ENCODE results near the gene NCOA4.
"Not testable (repeated sequence)": the region's sequence is repeated elsewhere in the genome, so short reads cannot be mapped to it uniquely, and the experiment has no call there.

Gene NCOA4

GRCh38 chr10:46030091-46030937 lies at the start of gene NCOA4:
Gene NCOA4, minus strand, starts transcription at chr10:46030623. Its CDS starts 13,943 bp downstream, at chr10:46016680.
- peak; percentile 93 for DNase-seq

DNA sequence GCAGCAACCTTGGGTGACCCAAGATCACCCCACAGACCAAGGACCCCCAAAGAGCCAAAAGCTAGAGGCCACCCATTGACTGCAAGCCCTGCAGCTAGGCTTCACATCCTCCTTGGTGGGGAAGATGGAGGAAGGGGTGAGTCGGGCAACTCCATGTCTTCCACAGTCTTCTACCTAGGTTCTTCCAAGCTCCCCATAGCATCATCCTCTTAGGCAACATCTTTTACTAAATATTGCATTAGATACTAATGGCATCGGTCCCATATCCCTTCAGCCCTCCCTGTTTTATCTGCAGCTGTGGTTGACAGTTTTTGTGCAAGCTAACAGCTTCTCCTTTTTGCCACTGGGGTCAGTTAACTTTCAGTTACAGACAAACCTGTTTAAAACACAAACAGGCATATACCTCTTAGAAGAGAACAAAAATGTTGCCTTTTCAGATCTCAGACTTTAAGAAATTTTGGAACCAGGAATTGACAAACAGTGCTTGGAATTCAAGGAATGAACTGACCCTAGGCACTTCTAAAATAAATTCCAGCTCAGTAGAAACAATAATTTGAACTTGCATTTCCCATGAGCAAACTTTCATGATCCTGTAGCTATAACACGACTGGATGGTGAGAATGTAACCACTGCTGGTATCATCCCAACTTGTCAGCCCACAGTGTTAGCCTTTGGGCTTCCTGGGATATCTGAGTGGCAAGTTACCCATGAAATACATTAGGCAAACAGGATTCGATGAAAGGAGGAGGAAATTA lies 49.6 kb upstream of the NCOA4 start:
- DNase-seq, result no peak

DNA sequence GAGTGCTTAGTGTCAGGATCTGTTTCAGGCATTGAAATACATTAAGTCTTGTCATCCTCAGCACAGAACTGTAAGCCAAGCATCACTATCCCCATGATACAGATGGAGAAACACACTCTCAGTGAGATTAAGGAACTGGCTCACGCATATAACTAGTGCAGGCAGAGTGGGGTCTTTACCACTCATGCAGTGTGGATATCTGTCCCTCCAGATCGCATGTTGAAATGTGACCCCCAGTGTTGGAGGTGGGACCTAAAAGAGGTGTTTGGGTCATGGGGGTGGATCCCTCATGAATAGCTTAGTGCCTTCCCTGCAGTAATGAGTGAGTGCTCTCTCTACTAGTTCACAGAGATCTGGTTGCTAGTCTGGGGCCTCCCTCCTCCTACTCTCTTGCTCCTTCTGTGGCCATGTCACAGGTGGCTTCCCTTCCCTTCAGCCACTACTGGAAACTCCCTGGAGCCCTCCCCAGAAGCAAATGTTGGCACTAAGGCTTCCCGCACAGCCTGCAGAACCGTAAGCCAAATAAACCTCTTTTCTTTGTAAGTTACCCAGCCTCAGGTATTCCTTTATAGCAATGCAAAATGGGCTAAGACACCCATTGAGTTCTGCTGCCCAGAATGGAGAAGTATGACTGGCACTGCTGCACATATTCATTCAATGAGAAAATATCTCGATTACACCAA lies 47.4 kb upstream of the NCOA4 start:
- DNase-seq, result no peak

DNA sequence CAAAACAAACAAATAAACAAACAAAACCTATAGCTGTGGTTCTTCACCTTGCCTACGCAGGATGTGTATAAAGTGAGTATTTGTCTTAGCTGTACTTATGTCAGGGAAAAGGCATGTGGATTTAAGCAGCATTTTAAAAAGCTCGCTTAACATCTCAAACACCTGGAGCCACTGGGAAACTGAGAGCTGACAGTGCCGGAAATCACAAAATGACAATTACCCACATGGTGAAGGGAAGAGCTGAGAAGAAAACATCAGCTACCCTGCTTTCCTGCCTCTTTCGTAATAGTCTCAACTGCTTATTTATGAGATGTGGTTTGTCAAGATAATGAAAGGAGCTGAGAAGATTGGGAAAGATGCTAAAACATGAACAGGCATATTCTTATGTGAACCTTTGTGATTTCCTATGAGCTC lies 46.7 kb upstream of the NCOA4 start:
- no peak for DNase-seq

- no peak for DNase-seq
These were observed 45.4 kb upstream of the NCOA4 start for GRCh38 chr10:46075869-46076268.

DNA sequence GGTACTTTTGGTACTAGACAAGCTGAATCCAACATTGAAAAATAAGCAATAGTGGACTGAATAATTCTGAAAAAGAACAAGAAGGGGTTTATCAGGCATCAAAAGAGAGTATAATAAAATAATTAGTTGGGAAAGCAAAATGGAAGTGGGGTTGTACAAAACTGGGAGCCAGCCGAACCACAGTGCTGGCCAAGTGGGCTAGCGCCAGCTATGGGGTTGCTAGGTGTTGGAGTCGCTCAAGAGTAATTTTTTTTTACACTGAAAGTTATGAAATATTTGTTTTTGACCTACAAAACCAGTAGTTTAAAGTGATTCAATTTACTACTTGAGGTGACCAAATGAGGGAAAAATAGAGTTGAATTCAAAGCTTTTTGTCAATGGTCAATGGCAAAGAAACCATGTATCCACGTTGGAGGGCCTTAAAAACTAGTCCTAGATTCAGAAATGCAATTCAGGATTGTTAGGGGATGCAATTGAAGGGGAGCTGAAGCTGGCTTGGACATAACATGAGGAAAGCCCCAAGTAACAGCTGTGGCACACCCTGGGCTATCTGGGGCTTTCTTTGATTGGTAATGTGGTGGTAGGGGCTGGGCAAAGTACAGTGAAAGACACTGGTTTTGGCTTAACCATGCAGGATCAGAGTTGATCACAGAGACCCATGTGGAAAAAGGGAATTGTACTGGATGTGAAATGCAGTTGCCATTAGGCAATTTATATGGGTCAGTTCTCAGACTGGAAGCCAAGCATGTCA lies 43.9 kb upstream of the NCOA4 start:
- DNase-seq, result no peak

DNA sequence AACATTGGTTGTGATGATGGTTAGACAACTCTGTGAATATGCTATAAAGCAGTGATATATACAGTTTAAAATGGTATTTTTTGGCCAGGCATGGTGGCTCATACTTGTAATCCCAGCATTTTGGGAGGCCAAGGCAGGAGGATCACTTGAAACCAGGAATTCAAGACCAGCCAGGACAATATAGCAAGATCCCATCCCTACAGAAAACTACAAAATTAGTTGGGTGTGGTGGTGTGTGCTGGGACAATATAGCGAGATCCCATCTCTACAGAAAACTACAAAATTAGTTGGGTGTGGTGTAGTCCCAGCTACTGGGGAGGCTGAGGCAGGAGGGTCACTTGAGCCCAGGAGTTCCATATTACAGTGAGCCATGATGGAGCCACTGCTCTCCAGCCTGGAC lies 43.1 kb upstream of the NCOA4 start:
- DNase-seq, result no peak

DNA sequence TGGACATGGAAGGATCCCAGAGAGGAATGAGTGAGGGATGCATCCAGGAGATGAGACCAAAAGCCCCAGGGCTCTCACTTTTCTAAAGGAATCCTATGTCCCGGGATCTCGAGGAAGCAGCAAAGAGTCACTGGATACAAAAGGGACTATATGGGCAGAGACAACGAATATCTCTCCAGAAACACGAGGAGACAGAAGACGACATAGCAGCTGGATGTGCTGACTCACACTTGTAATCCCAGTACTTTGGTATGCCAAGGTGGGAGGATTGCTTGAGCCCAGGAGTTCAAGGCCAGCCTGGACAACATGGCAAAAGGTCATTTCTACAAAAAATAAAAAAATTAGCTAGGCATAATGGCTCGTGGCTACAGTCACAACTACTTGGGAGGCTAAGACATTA lies 40.3 kb upstream of the NCOA4 start:
- DNase-seq, result no peak

GRCh38 chr10:46069771-46070463 lies 39.5 kb upstream of the NCOA4 start:
- DNase-seq, result no peak

GRCh38 chr10:46068905-46069304 lies 38.5 kb upstream of the NCOA4 start:
- DNase-seq, result no peak

DNA sequence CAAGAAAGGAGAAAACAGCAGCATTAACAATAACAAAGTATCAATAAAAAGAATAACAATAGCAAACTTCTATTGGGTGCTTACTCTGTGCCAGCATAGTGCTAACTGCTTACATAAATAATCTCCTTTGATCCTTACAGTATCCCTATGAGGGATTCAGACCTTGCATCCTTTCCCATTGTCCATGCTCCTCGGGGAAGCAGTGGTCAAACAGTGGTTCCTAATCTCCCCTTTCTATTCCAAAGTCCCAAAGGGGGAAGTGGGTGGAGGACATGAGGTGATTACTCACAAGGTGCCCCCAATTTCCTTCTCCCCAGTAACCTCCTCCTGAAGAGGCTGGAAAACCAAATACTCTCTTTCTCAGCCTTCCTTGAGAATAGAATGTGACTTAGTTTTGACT lies 37.7 kb upstream of the NCOA4 start:
- DNase-seq, result no peak

DNA sequence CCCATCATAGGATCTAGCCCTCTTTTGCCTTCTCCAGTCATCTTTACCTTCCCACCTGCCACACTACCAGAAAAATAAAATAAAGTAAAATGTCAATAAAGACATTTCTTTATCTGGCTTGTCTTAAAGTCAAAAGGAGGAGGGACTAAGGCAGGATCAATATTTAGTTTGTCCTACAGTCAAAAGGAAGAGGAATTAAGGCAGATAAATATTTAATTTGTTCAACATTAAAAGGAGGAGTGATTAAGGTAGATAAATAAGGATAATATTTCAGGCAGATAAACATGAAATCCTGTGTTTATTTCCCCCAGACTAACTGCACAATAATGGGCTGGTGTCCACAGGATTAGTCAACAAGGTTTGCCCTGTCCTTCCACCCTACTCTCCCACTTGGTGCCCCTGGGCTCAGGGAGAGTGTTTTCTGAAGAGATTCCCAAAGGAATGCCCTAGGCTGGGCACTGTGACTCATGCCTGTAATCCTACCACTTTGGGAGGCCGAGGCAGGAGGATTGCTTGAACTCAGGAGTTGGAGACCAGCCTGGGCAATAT lies 33.9 kb upstream of the NCOA4 start:
- DNase-seq, result no peak

DNA sequence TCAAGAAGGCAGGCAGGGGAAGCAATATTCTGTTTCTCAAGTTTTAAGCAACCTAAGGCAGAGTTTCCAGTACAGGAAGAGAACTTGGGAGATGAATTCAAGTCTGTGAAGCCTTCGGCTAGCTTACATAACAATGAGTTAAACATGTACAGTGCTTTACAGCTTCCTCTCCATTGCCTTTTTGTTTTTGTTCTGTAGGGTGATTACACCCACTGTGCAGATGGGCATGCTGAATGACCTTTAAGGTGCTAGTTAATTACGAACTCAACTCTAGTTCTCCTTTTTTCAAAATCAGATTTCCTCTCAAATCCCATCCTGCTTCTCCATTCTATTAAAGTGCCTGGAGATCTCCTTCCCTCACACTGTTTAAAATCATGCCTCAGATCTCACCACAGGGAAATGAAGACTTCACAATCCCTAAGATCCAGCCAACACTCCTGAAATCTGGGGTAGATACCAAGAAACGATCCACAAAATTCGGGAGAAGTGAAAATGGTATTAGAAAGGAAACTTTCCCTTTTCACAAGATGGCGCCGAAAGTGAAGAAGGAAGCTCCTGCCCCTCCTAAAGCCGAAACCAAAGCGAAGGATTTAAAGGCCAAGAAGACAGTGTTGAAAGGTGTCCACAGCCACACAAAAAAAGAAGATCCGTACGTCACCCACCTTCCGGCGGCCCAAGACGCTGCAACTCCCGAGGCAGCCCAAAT lies 32.5 kb upstream of the NCOA4 start:
- no peak for DNase-seq

DNA sequence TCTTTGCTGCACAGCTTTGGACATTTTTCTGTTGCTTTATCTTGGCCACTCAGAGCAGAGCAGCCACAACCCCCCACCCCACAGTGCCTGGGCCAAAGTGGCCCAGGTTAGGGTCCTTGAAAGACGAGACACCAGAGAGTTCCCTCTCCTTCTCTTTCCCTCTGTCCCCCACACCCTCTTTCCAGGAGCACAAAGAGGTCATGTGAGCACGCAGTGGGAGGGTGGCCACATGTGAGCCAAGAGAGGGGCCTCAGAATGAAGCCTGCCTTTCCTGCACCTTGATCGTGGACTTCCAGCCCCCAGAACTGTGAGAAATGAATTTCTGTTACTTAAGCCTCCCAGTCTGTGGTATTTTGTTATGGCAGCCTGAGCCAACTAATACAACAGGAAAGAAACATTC lies 30.3 kb upstream of the NCOA4 start:
- DNase-seq, result no peak

- not testable (repeated sequence) for DNase-seq
These were observed 27.5 kb upstream of the NCOA4 start for GRCh38 chr10:46057927-46058326.

- DNase-seq, result no peak
These were observed 26.6 kb upstream of the NCOA4 start for GRCh38 chr10:46057038-46057437.

DNA sequence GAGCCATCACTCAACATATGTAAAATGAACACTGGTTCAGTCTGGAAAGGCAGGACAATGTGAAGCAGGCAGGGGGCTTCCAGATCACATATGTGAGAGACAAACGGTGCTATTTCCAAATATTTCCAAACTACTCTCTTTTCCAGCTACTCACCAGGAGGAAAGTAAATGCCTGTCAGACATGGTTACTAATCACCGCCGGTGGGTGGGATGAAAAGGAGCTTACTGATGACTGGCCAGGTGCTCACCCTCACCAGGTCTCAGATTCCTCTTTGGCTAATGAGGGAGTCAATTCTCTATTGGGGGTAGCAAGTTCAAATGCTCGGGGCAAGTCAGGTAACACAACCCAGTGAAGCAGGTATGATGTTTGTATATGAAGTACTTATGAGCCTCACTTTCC lies 25.3 kb upstream of the NCOA4 start:
- DNase-seq, result no peak

- DNase-seq, result no peak
These were observed 23.4 kb upstream of the NCOA4 start for GRCh38 chr10:46053534-46054434.

- no peak for DNase-seq
These were observed 22.5 kb upstream of the NCOA4 start for GRCh38 chr10:46052791-46053375.

All from stimulated activated CD4-positive, alpha-beta T cell treated with anti-CD3 and anti-CD28 coated beads, Interleukin-12 subunit alpha, Interleukin-12 subunit beta, amount 100 ng/mL, for 4 hours (primary cell).